Left lung (tissue), 10 donors: ENCODE measurements around the gene FAM168A. TPM values are rescaled to one million over a fixed set of nuclear protein-coding genes. Genes with fewer than 3 reads are reported as not detected.

Source experiments
- ATAC-seq: fragments of 200-7000 bp; cut with Tn5 transposase; one replicate; pipeline ENCODE4 v1.9.1; 2020; ENCODE audit warnings: moderate library complexity
- DNase-seq, 4 donors: peaks; one replicate each; pipeline ENCODE4 v3.0.0-alpha.2; 2013 to 2020
- H3K27ac ChIP-seq, 2 donors: fragments of 200-600 bp; sonication (generic) in 1 of 2; one replicate each; pipeline versions ENCODE4 v1.5.0 to v1.8.0; 2020 to 2021
- H3K27me3 ChIP-seq, 2 donors: fragments of 200-600 bp; sonication (generic) in 1 of 2; one replicate each; pipeline versions ENCODE4 v1.5.0 to v1.8.0; 2020 to 2021
- H3K36me3 ChIP-seq, 2 donors: fragments of 200-600 bp; sonication (generic) in 1 of 2; one replicate each; pipeline versions ENCODE4 v1.5.0 to v1.8.0; 2020 to 2021
- H3K4me1 ChIP-seq, 2 donors: fragments of 200-600 bp; one replicate each; pipeline ENCODE4 v1.8.0; 2021
- H3K4me3 ChIP-seq, 2 donors: fragments of 200-600 bp; sonication (generic) in 1 of 2; one replicate each; pipeline versions ENCODE4 v1.5.0 to v1.8.0; 2020 to 2021; ENCODE audit warnings: mild to moderate bottlenecking in 1 of 2
- H3K9me3 ChIP-seq, 2 donors: fragments of 200-600 bp; sonication (generic) in 1 of 2; one replicate each; pipeline versions ENCODE4 v1.5.0 to v1.8.0; 2020 to 2021
- CTCF ChIP-seq, 2 donors: fragments of 200-600 bp; sonication (generic) in 1 of 2; IDR thresholded peaks; one replicate each; pipeline versions ENCODE4 v1.5.0 to v1.8.0; 2021; ENCODE audit warnings: antibody characterized with exemption in 2 of 2
- intact Hi-C, 2 donors: fragments of 100-400 bp; cut with DNase I; formaldehyde crosslinking; loops; one replicate each; pipeline versions ENCODE4 v1.11.2 to v1.14.2; 2022
- polyA plus RNA-seq, 6 donors: library from polyadenylated mRNA; unstranded; fragments of 120-200 nt; gene quantifications; one replicate each; pipeline ENCODE4 v1.2.1, GENCODE V29; 2013; ENCODE audit not compliant: insufficient read length in 6 of 6
- total RNA-seq, 2 donors: library from RNA; stranded (reverse); fragmentation: NEBNext Ultra II Directional; extraction: Animal tissue kit (Norgen Biotek cat#: 25700); gene quantifications; one replicate each; pipeline ENCODE4 v1.2.1, GENCODE V29; 2021
- donor health status: DM: no; HTN: yes; CAD: no.
- donor health status: DM: no; HTN: no; CAD: no.

FAM168A gene
- total and polyA plus RNA-seq, 8 donors: 28.2 to 43.9 (median 41.6) TPM

GRCh38 chr11:73645121-73645969 lies 47.4 kb upstream of the FAM168A start:
- H3K9me3 ChIP-seq: no peaks in the 10 kb centered on the region
- H3K4me1 ChIP-seq: peaks cover 0 to 16% of the 10 kb centered on the region in 2 donors
- H3K27ac ChIP-seq: no peak overlapping the region
- no peak for TF ChIP-seq CTCF (IDR thresholded peaks at IDR 0.05)
- no peak overlapping the region for H3K4me3 ChIP-seq
- DNase-seq (no peak), ATAC-seq (no peak)
- no peaks in the 10 kb centered on the region for H3K36me3 ChIP-seq
- peaks cover 0 to 31% of the 10 kb centered on the region in 2 donors for H3K27me3 ChIP-seq
- intact Hi-C loops: no loop called here

- no peak overlapping the region for H3K27ac ChIP-seq
- no peak for DNase-seq
- H3K4me1 ChIP-seq: peaks cover 0 to 12% of the 10 kb centered on the region in 2 donors
- H3K4me3 ChIP-seq: no peak overlapping the region
- intact Hi-C loops: no loop called here
- no peaks in the 10 kb centered on the region for H3K9me3 ChIP-seq
- no peak for TF ChIP-seq CTCF (IDR thresholded peaks at IDR 0.05)
- peaks cover 0 to 31% of the 10 kb centered on the region in 2 donors for H3K27me3 ChIP-seq
- H3K36me3 ChIP-seq: no peaks in the 10 kb centered on the region
- no peak for ATAC-seq
Measured at GRCh38 chr11:73641668-73642067, 43.8 kb upstream of the FAM168A start.

- H3K4me1 ChIP-seq: peaks cover 0 to 8% of the 10 kb centered on the region in 2 donors
- H3K27ac ChIP-seq: no peak overlapping the region
- H3K4me3 ChIP-seq: no peak overlapping the region
- ATAC-seq (no peak), DNase-seq (no peak)
- peaks cover 0 to 22% of the 10 kb centered on the region in 2 donors for H3K27me3 ChIP-seq
- H3K36me3 ChIP-seq: no peaks in the 10 kb centered on the region
- no peaks in the 10 kb centered on the region for H3K9me3 ChIP-seq
- no peak for TF ChIP-seq CTCF (IDR thresholded peaks at IDR 0.05)
- intact Hi-C loops: no loop called here
Measured at GRCh38 chr11:73640592-73640991, 42.7 kb upstream of the FAM168A start.

- DNase-seq (no peak), ATAC-seq (no peak)
- no peaks in the 10 kb centered on the region for H3K4me1 ChIP-seq
- no peak for TF ChIP-seq CTCF (IDR thresholded peaks at IDR 0.05)
- H3K27me3 ChIP-seq: no peaks in the 10 kb centered on the region
- H3K27ac ChIP-seq: no peak overlapping the region
- intact Hi-C loops: no loop called here
- H3K9me3 ChIP-seq: no peaks in the 10 kb centered on the region
- no peaks in the 10 kb centered on the region for H3K36me3 ChIP-seq
- no peak overlapping the region for H3K4me3 ChIP-seq
Measured at GRCh38 chr11:73637012-73637411, 39.1 kb upstream of the FAM168A start.

- Histone ChIP-seq H3K4me3 (no peak overlapping the region), H3K4me1 (no peaks in the 10 kb centered on the region), H3K9me3 (no peaks in the 10 kb centered on the region), H3K27ac (no peak overlapping the region), H3K36me3 (no peaks in the 10 kb centered on the region), H3K27me3 (no peaks in the 10 kb centered on the region)
- DNase-seq (no peak), ATAC-seq (no peak)
- no peak for TF ChIP-seq CTCF (IDR thresholded peaks at IDR 0.05)
- intact Hi-C loops: no loop called here
Measured at GRCh38 chr11:73636249-73636648, 38.3 kb upstream of the FAM168A start.
